NCI-H2227 (cell line): ENCODE results near the gene ASB2.

Experiments used
- DNase-seq: peaks from one replicate; lab custom pipeline; 2025; ENCODE audit not compliant: unreplicated experiment; lab: John Stamatoyannopoulos, UW

ASB2 gene

GRCh38 chr14:93909429-93910128, 66.8 kb downstream of the ASB2 start:
- DNase-seq, result no peak

- peak; percentile 55 for DNase-seq
Measured at GRCh38 chr14:93906341-93907329, 69.7 kb downstream of the ASB2 start.

GRCh38 chr14:93905623-93906022, 70.7 kb downstream of the ASB2 start:
- no peak for DNase-seq

- DNase-seq, result no peak
Measured at GRCh38 chr14:93903342-93904184, 72.8 kb downstream of the ASB2 start.

- DNase-seq, result no peak
Measured at GRCh38 chr14:93902619-93903307, 73.6 kb downstream of the ASB2 start.

GRCh38 chr14:93901813-93902212, 74.6 kb downstream of the ASB2 start:
- no peak for DNase-seq

- DNase-seq, result no peak
Measured at GRCh38 chr14:93898731-93899130, 77.6 kb downstream of the ASB2 start.

GRCh38 chr14:93898081-93898611, 78.2 kb downstream of the ASB2 start:
- no peak for DNase-seq

GRCh38 chr14:93897476-93897845, 78.9 kb downstream of the ASB2 start:
- no peak for DNase-seq

- peak; percentile 12 for DNase-seq
Measured at GRCh38 chr14:93895023-93895604, 81.3 kb downstream of the ASB2 start.

- no peak for DNase-seq
Measured at GRCh38 chr14:93893661-93894261, 82.6 kb downstream of the ASB2 start.

GRCh38 chr14:93892923-93893558, 83.3 kb downstream of the ASB2 start:
- DNase-seq, result peak; percentile 73

- no peak for DNase-seq
Measured at GRCh38 chr14:93892505-93892839, 83.9 kb downstream of the ASB2 start.

- DNase-seq, result no peak
Measured at GRCh38 chr14:93891756-93892504, 84.4 kb downstream of the ASB2 start.

- no peak for DNase-seq
Measured at GRCh38 chr14:93889739-93890483, 86.5 kb downstream of the ASB2 start.

GRCh38 chr14:93888995-93889394, 87.4 kb downstream of the ASB2 start:
- no peak for DNase-seq

GRCh38 chr14:93884950-93885349, 91.4 kb downstream of the ASB2 start:
- DNase-seq, result no peak
